Raji (cell line): ENCODE data around the gene LMOD2.

ENCODE experiments used
- POLR2A ChIP-seq: IDR thresholded peaks from 2 replicates; pipeline ENCODE4 v1.6.1; 2011; ENCODE audit warnings: low read depth, low read length, control low read depth; ENCODE audit not compliant: insufficient read depth

The LMOD2 gene

GRCh38 chr7:123632808-123633207 is 22.9 kb upstream of the LMOD2 start:
- TF ChIP-seq POLR2A = no peak

GRCh38 chr7:123633553-123633952 is 22.1 kb upstream of the LMOD2 start:
- TF ChIP-seq POLR2A = no peak

- no peak for TF ChIP-seq POLR2A
Measured at GRCh38 chr7:123635551-123636359, 19.9 kb upstream of the LMOD2 start.

- no peak for TF ChIP-seq POLR2A
Measured at GRCh38 chr7:123637203-123637602, 18.5 kb upstream of the LMOD2 start.

DNA sequence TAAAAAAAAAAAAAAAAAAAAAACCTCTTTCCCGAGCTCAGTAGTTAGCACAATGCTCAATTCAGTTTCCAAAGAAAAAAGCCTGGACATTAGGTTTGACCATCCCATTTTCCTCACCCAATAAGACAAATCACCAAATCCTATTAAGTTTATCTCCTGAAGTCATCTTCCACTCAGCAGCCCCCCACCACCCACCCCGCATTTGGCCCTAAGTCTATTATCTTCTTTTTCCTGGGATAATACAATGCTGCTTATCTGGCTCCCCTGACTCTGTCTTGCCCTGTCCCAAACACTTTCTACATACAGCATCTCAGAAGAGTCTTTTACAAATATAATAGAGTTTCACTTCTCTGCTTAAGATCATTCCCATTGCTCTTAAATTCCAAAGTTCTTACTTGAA is 17.8 kb upstream of the LMOD2 start:
- TF ChIP-seq POLR2A = no peak

GRCh38 chr7:123639631-123640030 is 16.0 kb upstream of the LMOD2 start:
- TF ChIP-seq POLR2A = no peak

DNA sequence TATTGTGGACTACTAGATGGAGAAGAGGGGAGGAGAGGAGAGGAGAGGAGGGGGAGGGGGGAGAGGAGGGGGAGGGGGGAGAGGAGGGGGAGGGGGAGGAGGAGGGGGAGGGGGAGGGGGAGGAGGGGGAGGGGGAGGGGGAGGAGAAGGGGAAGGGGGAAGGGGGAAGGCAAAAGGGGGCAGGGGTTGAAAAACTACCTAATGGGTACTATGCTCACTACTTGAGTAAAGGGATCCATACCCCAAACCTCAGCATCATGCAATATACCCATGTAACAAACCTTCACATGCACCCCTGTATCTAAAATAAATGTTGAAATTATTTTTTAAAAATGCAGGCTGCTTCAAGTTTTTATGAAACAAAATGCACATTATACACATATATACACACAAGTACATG is 15.1 kb upstream of the LMOD2 start:
- no peak for TF ChIP-seq POLR2A

DNA sequence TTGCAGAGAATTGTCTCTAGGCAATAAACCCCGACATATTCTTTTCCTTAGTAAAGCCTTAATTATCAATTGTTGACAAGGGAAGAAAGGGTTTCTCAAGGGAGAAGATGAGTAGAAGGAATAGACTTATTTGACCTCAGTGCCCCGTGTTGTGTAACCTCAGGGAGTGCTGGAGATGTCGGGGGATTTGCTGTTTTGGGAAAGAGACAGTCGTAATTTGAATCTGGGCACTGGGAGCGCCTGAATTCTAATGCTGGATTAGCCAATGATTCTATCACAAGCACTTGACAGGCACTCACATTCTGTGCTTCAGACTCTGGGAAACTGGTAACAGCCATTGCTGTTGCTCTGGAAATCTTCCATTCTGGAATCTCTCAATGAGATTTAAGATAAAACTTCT is 13.8 kb upstream of the LMOD2 start:
- no peak for TF ChIP-seq POLR2A

DNA sequence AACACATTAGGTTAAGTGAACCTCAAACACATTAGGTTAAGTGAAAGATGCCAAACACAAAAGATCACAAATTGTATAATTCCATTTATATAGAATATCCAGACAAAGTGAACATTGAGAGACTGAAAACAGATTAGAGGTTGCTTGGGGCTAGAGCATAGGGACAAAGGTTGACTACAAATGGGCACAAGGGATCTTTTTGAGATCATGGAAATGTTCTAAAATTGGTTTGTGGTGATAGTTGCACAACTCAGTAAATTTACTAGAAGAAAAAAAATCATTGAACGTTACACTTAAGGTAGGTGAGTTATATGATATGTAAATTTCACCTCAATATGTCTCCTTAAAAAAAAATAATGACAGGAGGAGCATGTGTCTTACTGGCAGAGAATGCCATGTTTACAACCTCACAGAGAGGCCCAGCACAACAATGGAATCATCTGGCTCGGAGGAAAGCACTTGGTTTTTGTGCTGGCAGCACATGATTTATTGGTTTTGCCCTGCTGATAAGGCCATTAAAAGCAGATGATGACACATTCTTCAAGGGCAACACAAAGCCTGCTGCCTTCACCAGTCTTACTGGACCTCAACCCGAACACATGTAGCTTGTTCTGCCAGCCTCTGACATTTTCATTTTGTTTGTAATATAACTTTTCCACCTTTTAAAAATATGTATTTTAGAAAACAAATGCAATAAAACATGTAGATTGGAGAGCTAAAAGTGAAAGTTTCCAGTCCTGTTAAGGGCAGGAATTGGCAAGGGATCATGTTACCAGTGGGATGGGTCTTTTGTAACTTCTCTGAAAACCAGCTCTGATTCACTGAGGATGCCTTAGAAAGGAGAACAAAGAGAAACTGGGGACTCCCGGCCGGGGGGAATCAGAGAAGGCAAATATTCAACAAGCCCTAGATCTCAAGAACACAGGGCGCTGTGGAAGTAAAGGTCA is 11.9 kb upstream of the LMOD2 start:
- no peak for TF ChIP-seq POLR2A

- no peak for TF ChIP-seq POLR2A
Measured at GRCh38 chr7:123645516-123645915, 10.2 kb upstream of the LMOD2 start.

DNA sequence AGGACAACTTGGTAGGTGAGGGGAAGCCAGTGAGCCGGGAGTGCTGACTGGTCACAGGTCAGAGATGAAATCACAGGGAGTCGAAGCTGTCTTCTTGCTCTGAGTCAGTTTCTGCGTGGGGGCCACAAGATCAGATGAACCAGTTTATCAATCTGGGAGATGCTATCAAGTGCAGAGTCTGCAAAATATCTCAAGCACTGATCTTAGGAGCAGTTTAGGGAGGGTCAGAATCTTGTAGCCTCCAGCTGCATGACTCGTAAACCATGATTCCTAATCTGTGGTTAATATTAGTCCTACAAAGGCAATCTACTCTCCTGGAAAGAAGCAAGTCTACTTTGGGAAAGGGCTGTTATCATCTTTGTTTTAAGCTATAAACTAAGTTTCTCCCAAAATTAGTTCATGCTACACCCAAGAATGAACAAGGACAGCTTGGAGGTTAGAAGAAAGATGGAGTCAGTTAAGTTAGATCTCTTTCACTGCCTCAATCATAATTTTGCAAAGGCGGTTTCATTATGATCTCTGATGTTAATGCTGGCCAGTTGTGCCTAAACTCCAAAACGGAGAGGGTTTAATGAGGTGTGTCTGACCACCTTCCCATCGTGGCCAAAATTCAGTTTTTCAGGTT is 8.4 kb upstream of the LMOD2 start:
- no peak for TF ChIP-seq POLR2A

GRCh38 chr7:123649964-123650363 is 5.7 kb upstream of the LMOD2 start:
- TF ChIP-seq POLR2A = no peak

DNA sequence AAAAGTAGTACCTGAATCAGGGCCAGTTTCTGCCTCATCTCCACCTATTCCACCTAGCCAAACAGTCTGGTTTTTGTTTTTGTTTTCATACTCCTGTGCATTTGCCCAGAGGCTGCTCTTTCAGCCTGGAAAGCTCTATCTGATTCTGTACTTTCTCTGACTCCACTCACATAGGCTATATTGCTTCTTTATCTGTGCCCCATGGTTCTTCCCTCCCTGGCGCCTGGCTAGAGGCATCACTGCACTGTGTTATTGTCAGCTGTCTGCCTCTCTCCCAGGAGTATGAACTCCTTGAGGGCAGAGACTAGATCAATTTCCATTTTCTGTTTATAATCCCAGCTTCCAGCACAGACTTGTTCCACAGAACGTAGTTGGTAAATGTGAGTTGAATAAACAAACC is 5.1 kb upstream of the LMOD2 start:
- no peak for TF ChIP-seq POLR2A

DNA sequence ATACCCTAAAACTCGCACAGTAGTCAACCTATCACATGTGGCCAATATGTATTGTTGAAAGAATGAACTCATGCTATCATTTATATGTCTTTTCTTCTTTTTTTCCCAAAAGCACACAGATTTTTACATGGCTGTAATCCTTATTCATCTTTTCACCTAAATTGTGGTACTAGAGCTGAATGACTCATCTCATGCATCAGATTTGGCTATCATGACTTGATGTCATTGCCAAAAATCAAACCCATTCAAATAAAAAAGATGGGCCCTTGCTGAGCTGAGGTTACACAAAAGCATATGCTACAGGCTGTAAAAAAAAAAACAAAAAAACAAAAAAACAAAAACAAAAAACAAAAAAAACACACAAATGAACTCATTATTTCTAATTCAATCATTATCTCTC is 3.3 kb upstream of the LMOD2 start:
- no peak for TF ChIP-seq POLR2A

DNA sequence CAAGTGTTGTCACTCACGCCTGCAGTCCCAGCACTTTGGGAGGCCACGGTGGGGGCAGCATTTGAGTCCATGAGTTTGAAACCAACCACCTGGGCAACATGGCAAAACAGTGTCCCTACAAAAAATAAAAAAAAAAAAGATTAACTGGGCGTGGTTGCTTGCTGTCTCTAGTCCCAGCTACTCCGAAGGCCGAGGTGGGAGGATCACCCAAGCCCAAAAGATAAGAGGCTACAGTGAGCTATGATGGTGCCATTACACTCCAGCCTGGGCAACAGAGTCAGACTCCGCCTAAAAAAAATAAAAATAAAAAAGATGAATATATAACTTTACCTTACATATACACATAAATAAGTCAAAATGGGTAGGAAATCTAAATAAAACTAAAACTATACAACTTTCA is 2.5 kb upstream of the LMOD2 start:
- TF ChIP-seq POLR2A = no peak
